Astrocyte (in vitro differentiated cells and primary cell): ENCODE measurements around the gene UQCR11. TPM values are rescaled to one million over a fixed set of nuclear protein-coding genes. Genes with fewer than 3 reads are reported as not detected.
A peak's percentile ranks its signal among the peaks of the same experiment; 100 is the strongest.

ENCODE experiments used
- DNase-seq: peaks from one replicate; pipeline ENCODE4 v3.0.0-alpha.2; 2010; ENCODE audit warnings: low read depth
- FAIRE-seq: peaks from 2 replicates; lab custom pipeline; 2011; peaks lifted over from hg19 to GRCh38; lab: Jason Lieb, UNC
- H2AFZ ChIP-seq: 2 replicates; pipeline ENCODE4 v1.6.0; 2012; ENCODE audit warnings: low read depth, low read length, inconsistent platforms
- H3K27ac ChIP-seq: 2 replicates; pipeline ENCODE4 v1.5.1; 2011; ENCODE audit warnings: low read depth, low read length, inconsistent platforms
- H3K27me3 ChIP-seq: 2 replicates; pipeline ENCODE4 v1.6.0; 2011; ENCODE audit warnings: low read length, inconsistent platforms; ENCODE audit not compliant: insufficient read depth
- H3K36me3 ChIP-seq: 2 replicates; pipeline ENCODE4 v1.5.1; 2011; ENCODE audit warnings: low read length, inconsistent platforms; ENCODE audit not compliant: insufficient read depth
- H3K4me1 ChIP-seq: 2 replicates; pipeline ENCODE4 v1.5.1; 2011; ENCODE audit warnings: low read length, inconsistent platforms; ENCODE audit not compliant: insufficient read depth
- H3K4me2 ChIP-seq: 2 replicates; pipeline ENCODE4 v1.6.0; 2012; ENCODE audit warnings: low read length, inconsistent platforms
- H3K4me3 ChIP-seq: 2 replicates; pipeline ENCODE4 v1.5.1; 2011; ENCODE audit warnings: low read depth, mild to moderate bottlenecking, low read length, inconsistent platforms; ENCODE audit not compliant: insufficient read depth
- H3K79me2 ChIP-seq: 2 replicates; pipeline ENCODE4 v1.6.0; 2012; ENCODE audit warnings: mild to moderate bottlenecking, low read length, inconsistent platforms; ENCODE audit not compliant: insufficient read depth
- H3K9ac ChIP-seq: 2 replicates; pipeline ENCODE4 v1.6.0; 2012; ENCODE audit warnings: mild to moderate bottlenecking, low read length, inconsistent platforms
- H3K9me3 ChIP-seq: 2 replicates; pipeline ENCODE4 v1.5.1; 2012; ENCODE audit warnings: low read depth, mild to moderate bottlenecking, low read length, inconsistent platforms; ENCODE audit not compliant: insufficient read depth
- H4K20me1 ChIP-seq: 2 replicates; pipeline ENCODE4 v1.6.0; 2012; ENCODE audit warnings: low read length, inconsistent platforms; ENCODE audit not compliant: insufficient read depth
- H3K27ac Mint-ChIP-seq: one replicate; pipeline ENCODE4 v1.8.0; 2021; ENCODE audit warnings: mild to moderate bottlenecking, mixed read lengths; ENCODE audit not compliant: unreplicated experiment
- H3K27me3 Mint-ChIP-seq: one replicate; pipeline ENCODE4 v1.8.0; 2021; ENCODE audit warnings: low read depth, mixed read lengths; ENCODE audit not compliant: unreplicated experiment
- H3K36me3 Mint-ChIP-seq: one replicate; pipeline ENCODE4 v1.8.0; 2021; ENCODE audit warnings: low read depth, mixed read lengths; ENCODE audit not compliant: unreplicated experiment
- H3K4me1 Mint-ChIP-seq: one replicate; pipeline ENCODE4 v1.8.0; 2021; ENCODE audit warnings: low read depth, mixed read lengths; ENCODE audit not compliant: unreplicated experiment
- H3K4me3 Mint-ChIP-seq: one replicate; pipeline ENCODE4 v1.8.0; 2021; ENCODE audit warnings: mild to moderate bottlenecking, moderate library complexity, mixed read lengths; ENCODE audit not compliant: unreplicated experiment
- H3K9me3 Mint-ChIP-seq: one replicate; pipeline ENCODE4 v1.8.0; 2021; ENCODE audit warnings: mild to moderate bottlenecking, mixed read lengths; ENCODE audit not compliant: unreplicated experiment
- CTCF ChIP-seq: IDR thresholded peaks from 2 replicates; pipeline ENCODE4 v1.5.1; 2011; ENCODE audit warnings: low read depth, mild to moderate bottlenecking, inconsistent platforms, low read length, moderate library complexity; ENCODE audit not compliant: insufficient read depth
- EZH2 ChIP-seq: IDR thresholded peaks from 2 replicates; pipeline ENCODE4 v1.6.1; 2012; ENCODE audit warnings: mild to moderate bottlenecking, low read length, inconsistent platforms; ENCODE audit not compliant: insufficient read depth
- total RNA-seq: library from RNA; stranded (reverse); gene quantifications from 2 replicates; pipeline ENCODE4 v1.2.1, GENCODE V29; 2021

Gene UQCR11
- total RNA-seq, 1 donor from 2014 or later: 255 TPM

GRCh38 chr19:1558552-1558951 is 46.7 kb downstream of the UQCR11 start:
- FAIRE-seq: no peak
- Histone ChIP-seq H3K27me3 (no peaks in the 10 kb centered on the region), H4K20me1 (peaks cover 71% of the 10 kb centered on the region), H3K4me1 (no peaks in the 10 kb centered on the region), H3K9me3 (no peaks in the 10 kb centered on the region), H3K79me2 (peaks cover 65% of the 10 kb centered on the region), H3K9ac (no peak overlapping the region), H2AFZ (no peak overlapping the region), H3K4me2 (no peak overlapping the region), H3K4me3 (no peak overlapping the region), H3K27ac (no peak overlapping the region), H3K36me3 (no peaks in the 10 kb centered on the region)
- Mint-ChIP-seq H3K27ac (peak overlapping the region; percentile 62), H3K4me1 (no peaks in the 10 kb centered on the region), H3K9me3 (no peaks in the 10 kb centered on the region), H3K4me3 (no peak overlapping the region), H3K27me3 (no peaks in the 10 kb centered on the region), H3K36me3 (peaks cover 7% of the 10 kb centered on the region)
- no peak for TF ChIP-seq CTCF
- no peak for TF ChIP-seq EZH2
- no peak for DNase-seq

GRCh38 chr19:1556390-1557070 is 48.7 kb downstream of the UQCR11 start:
- Histone ChIP-seq H3K4me1 (no peaks in the 10 kb centered on the region), H3K4me3 (no peak overlapping the region), H3K36me3 (no peaks in the 10 kb centered on the region), H2AFZ (no peak overlapping the region), H3K27me3 (no peaks in the 10 kb centered on the region), H3K9me3 (no peaks in the 10 kb centered on the region), H3K79me2 (peaks cover 49% of the 10 kb centered on the region), H3K27ac (no peak overlapping the region), H3K9ac (no peak overlapping the region), H4K20me1 (peaks cover 55% of the 10 kb centered on the region), H3K4me2 (no peak overlapping the region)
- no peak for TF ChIP-seq EZH2
- TF ChIP-seq CTCF: no peak
- Mint-ChIP-seq H3K4me1 (no peaks in the 10 kb centered on the region), H3K36me3 (peaks cover 3% of the 10 kb centered on the region), H3K27ac (no peak overlapping the region), H3K27me3 (no peaks in the 10 kb centered on the region), H3K4me3 (no peak overlapping the region), H3K9me3 (no peaks in the 10 kb centered on the region)
- DNase-seq (no peak), FAIRE-seq (no peak)
